ENCODE data around the gene NNAT. TPM values are rescaled to one million over a fixed set of nuclear protein-coding genes. Genes with fewer than 3 reads are reported as not detected.

Gene NNAT
- total RNA-seq, 4 donors from 2014 or later, result 1.5 to 10.5 TPM; not detected in 2

DNA sequence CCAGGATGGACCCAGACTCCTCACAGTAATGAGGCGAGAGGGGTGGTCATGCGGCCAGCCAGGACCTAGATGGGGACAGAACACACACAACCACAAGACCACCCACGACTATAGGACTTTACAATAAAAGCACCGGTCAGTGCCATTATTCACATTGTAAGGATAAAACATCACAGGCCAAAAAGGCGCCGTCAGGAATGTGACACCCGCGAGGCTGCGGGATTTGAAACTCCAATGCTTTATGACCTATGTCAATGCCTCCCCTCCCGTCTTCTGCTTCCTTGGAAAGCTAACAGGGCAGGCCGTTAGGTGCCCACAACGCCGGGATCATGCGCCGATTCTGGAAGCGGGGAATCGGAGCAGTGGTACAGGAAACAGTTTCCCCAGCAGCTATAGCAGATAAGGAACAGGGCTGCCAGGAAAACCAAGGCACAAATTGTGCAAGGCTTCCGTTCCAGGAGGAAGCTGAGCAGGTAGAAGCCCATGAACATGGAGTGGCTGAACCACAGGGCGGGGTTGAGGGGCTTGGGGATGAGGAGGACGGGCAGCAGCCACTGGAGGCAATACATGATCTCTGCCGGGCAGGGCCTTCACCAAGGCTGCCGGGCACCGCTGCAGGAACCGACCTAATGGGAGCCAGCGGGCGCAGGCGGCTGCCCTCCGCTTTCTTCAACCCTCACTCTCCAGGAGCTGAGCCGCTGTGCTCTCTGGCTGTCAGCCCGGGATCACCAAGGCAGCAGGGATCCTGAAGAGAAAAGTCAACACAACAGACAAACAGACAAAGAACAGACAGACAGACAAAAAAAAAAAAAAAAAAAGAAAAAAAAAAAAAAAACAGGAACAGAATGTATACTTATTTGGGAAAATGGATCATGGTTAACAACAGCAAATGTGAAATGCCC is 2.2 kb upstream of the NNAT start:
- intact Hi-C loops (cut with DNase I; ENCODE audit: low total_unique reads), result no loop called here
- H3K27ac ChIP-seq, result peak overlapping the region in 1 of 2 donors; percentile 5
- TF ChIP-seq, protein P1, sequence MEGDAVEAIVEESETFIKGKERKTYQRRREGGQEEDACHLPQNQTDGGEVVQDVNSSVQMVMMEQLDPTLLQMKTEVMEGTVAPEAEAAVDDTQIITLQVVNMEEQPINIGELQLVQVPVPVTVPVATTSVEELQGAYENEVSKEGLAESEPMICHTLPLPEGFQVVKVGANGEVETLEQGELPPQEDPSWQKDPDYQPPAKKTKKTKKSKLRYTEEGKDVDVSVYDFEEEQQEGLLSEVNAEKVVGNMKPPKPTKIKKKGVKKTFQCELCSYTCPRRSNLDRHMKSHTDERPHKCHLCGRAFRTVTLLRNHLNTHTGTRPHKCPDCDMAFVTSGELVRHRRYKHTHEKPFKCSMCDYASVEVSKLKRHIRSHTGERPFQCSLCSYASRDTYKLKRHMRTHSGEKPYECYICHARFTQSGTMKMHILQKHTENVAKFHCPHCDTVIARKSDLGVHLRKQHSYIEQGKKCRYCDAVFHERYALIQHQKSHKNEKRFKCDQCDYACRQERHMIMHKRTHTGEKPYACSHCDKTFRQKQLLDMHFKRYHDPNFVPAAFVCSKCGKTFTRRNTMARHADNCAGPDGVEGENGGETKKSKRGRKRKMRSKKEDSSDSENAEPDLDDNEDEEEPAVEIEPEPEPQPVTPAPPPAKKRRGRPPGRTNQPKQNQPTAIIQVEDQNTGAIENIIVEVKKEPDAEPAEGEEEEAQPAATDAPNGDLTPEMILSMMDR (IDR thresholded peaks at IDR 0.05), result no peak
- no peak for TF ChIP-seq POLR2A (IDR thresholded peaks at IDR 0.05)
- no peaks in the 10 kb centered on the region for H3K9me3 ChIP-seq
- no peaks in the 10 kb centered on the region for H3K27me3 ChIP-seq
- H3K4me1 ChIP-seq, result no peaks in the 10 kb centered on the region
- peak in 1 of 2 donors; percentile 36 for DNase-seq
- H3K4me3 ChIP-seq, result no peak overlapping the region
- H3K36me3 ChIP-seq, result no peaks in the 10 kb centered on the region

DNA sequence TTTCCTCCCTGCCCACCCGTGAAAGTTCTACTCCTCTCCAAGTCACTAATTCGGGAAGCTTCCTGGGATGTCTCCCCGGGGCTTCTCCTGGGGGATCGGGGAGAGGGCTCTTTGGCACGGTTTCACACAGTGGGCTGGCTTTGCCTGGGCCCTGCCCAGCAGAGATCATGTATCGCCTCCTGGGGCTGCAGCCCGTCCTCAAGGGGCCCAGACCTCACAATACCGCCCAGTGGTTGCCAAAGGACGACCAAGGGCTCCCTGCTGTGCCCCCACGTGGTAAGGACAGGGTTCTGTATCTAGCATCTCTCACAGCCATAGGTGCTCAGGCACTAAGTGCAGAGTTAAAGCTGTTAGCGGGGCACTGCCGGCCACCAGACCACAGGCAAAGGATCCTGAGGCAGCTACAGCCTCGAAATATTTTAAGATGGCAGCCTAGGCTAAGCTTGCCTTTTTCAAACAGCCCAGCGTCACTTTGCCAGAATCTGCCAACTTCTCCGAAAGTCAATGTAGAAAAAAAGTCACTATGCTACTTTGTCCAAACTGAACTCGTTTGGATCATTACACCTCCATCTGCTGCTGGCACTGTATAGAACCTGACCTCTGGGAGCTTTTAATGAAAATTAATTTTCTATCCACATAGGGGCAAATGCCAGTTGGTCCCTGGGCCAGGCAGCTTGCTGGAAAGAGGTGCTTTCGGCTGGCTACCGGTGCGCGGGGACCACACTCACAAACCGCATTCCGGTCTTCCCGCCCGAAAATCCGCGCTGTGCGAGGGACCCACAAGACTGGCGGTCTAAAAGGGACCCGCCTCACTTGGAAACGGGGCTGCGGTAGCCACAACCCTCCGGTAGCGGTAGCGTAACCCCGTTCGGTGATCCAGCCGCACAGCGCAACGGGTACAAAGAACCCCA is 1.3 kb upstream of the NNAT start:
- Histone ChIP-seq H3K36me3 (no peaks in the 10 kb centered on the region), H3K4me1 (no peaks in the 10 kb centered on the region), H3K27ac (peak overlapping the region in 1 of 2 donors; percentile 5), H3K27me3 (no peaks in the 10 kb centered on the region), H3K9me3 (no peaks in the 10 kb centered on the region), H3K4me3 (no peak overlapping the region)
- DNase-seq, result no peak
- intact Hi-C loops (cut with DNase I; ENCODE audit: low total_unique reads), result loop anchor here (10.0 kb wide), 1 partner anchor 135 kb away; no protein-coding TSS in a partner anchor
- TF ChIP-seq POLR2A (IDR thresholded peaks at IDR 0.05), result no peak
- TF ChIP-seq, protein P1 (IDR thresholded peaks at IDR 0.05), result no peak

DNA sequence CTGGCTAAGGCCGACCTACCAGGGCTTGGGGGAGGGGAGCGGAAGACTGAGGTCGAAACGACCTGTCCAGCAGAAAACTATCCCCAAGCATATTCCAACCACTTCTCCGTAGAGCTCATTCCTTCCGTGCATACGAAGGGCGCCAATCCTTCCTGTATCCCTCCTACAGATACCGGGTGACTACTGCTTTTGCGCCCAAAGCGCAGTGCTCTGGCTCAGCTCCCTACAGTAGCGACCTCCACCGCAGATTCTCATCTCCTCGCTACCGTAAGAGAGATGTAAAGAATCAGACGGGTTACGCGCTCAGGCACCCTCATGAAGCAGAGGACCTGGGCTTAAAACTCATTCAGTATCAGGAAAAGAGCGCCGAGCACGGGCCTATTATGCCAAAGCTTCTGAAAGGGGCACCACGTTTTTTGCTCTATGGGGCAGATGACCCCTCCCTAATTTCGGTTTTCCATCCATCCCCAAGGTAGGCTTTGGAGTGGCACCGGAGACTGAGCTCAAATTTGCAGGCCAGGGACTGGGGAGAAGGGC is 563 bp upstream of the NNAT start:
- H3K9me3 ChIP-seq, result no peaks in the 10 kb centered on the region
- TF ChIP-seq POLR2A (IDR thresholded peaks at IDR 0.05), result no peak
- TF ChIP-seq, protein P1 (IDR thresholded peaks at IDR 0.05), result no peak
- H3K4me1 ChIP-seq, result no peaks in the 10 kb centered on the region
- H3K4me3 ChIP-seq, result no peak overlapping the region
- no peaks in the 10 kb centered on the region for H3K27me3 ChIP-seq
- intact Hi-C loops (cut with DNase I; ENCODE audit: low total_unique reads), result loop anchor here (10.0 kb wide), 1 partner anchor 136 kb away; no protein-coding TSS in a partner anchor
- H3K36me3 ChIP-seq, result no peaks in the 10 kb centered on the region
- H3K27ac ChIP-seq, result no peak overlapping the region
- DNase-seq, result no peak

GRCh38 chr20:37522260-37523011 is 1.4 kb downstream of the NNAT start:
- intact Hi-C loops (cut with DNase I; ENCODE audit: low total_unique reads), result loop anchor here (10.0 kb wide), 1 partner anchor 138 kb away; no protein-coding TSS in a partner anchor
- no peak for DNase-seq
- TF ChIP-seq, protein P1 (IDR thresholded peaks at IDR 0.05), result no peak
- no peak for TF ChIP-seq POLR2A (IDR thresholded peaks at IDR 0.05)
- Histone ChIP-seq H3K9me3 (no peaks in the 10 kb centered on the region), H3K27ac (no peak overlapping the region), H3K36me3 (no peaks in the 10 kb centered on the region), H3K4me1 (peaks cover 0 to 4% of the 10 kb centered on the region in 2 donors), H3K27me3 (no peaks in the 10 kb centered on the region), H3K4me3 (no peak overlapping the region)

All from uterus (tissue), 4 donors.